A549 (cell line): ENCODE results near the gene MAP3K2.

ENCODE experiments used
- CTCF ChIP-seq: fragments of >200 bp; sonication (Bioruptor Twin); formaldehyde crosslinking; IDR thresholded peaks from 3 replicates; pipeline ENCODE4 v1.5.1; 2016
- HOXA7 ChIP-seq: fragments of 250-450 bp; sonication (Bioruptor Pico); IDR thresholded peaks from 2 replicates; pipeline ENCODE4 v1.5.0; 2020; ENCODE audit warnings: mild to moderate bottlenecking, moderate library complexity
- RCOR1 ChIP-seq: fragments of 150-350 bp; IDR thresholded peaks from 2 replicates; pipeline ENCODE4 v1.6.1; 2014; ENCODE audit warnings: antibody characterized with exemption, low read length, low read depth
- ZNF302 ChIP-seq: fragments of 250-450 bp; sonication (Bioruptor Pico); IDR thresholded peaks from 2 replicates; pipeline ENCODE4 v1.9.0; 2021; ENCODE audit warnings: inconsistent platforms, mild to moderate bottlenecking, moderate library complexity

GRCh38 chr2:127348426-127349000 is 39.3 kb downstream of the MAP3K2 start:
- no peak for TF ChIP-seq ZNF302
- TF ChIP-seq CTCF = no peak
- TF ChIP-seq RCOR1 = no peak
- TF ChIP-seq HOXA7 (CRISPR knock-in tag) = no peak
